Stimulated activated CD8-positive, alpha-beta memory T cell treated with anti-CD3 and anti-CD28 coated beads, Interleukin-4, amount 100 ng/mL, for 48 hours (primary cell): Measurements from ENCODE around the gene HPN.

ENCODE experiments used
- DNase-seq: peaks from one replicate; pipeline ENCODE4 v3.0.0-alpha.2; 2020

Gene HPN

GRCh38 chr19:35065574-35065973 is 24.1 kb downstream of the HPN start:
- no peak for DNase-seq

DNA sequence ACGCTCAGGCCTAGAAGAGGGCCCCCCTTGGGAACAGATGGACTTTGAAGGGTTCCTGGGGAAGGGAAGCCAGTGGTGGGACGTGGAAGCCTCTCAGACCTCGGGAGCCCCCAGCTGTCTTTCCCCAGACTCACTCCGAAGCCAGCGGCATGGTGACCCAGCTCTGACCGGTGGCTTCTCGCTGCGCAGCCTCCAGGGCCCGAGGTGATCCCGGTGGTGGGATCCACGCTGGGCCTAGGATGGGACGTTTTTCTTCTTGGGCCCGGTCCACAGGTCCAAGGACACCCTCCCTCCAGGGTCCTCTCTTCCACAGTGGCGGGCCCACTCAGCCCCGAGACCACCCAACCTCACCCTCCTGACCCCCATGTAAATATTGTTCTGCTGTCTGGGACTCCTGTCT is 24.6 kb downstream of the HPN start:
- DNase-seq = no peak

DNA sequence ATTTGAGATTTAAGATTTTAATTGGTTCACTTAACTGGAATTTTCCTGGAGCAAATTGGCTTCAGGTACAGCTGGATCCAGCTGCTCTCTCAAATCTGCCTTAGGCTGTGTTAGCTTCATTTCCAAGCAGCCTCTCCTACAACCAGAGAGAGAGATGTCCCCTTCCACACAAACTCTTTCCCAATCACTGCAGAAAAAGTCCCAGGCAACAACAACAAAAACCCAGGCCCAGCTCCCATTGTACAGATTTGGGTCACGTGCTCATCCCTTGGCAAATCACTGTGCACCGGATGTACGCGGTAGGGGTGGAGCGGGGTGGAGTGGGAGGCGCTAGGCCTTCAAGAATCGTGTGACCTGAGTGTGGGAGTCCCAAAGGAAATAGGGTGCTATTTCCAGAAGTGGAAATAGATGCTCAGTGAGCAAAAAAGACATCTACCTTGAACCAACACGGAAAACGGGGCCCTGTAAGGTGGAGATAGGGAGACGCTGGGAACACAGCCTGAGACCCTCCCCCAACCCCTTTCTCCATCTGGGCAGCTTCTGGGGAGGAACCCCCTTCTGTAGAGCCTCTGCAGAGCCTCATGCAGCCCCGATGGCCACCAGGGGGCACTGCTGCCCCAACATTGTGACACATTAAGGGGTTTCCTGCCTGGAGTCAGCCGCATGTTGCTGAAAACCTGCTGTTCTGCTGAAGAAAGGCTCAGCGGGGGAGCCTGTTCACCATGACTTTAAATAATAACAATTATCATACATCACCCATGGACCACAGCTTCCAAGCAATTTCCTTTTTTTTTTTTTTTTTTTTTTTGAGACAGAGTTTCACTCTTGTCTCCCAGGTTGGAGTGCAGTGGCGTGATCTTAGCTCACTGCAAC is 25.4 kb downstream of the HPN start:
- DNase-seq = peak; percentile 98

DNA sequence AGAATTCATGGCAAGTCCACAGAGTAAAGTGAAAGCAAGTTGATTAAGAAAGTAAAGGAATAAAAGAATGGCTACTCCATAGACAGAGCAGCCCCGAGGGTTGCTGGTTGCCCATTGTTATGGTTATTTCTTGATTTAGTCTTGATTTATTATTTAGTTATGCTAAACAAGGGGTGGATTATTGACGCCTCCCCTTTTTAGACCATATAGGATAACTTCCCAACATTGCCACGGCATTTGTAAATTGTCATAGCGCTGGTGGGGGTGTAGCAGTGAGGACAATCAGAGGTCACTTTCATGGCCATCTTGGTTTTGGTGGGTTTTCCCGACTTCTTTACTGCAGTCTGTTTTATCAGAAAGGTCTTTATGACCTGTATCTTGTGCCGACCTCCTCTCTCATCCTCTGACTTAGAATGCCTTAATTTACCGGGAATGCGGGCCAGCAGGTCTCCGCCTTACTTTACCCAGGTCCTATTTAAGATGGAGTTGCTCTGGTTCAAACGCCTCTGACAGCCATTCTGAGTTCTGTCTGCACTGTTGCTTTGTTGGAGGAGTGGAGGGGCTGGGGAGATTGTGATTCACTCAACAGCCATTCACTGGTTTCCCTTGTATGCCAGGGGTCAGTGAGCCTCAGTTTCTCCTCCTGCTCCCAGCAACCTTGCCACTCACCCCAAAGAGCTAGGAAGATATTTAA is 27.6 kb downstream of the HPN start:
- no peak for DNase-seq

DNA sequence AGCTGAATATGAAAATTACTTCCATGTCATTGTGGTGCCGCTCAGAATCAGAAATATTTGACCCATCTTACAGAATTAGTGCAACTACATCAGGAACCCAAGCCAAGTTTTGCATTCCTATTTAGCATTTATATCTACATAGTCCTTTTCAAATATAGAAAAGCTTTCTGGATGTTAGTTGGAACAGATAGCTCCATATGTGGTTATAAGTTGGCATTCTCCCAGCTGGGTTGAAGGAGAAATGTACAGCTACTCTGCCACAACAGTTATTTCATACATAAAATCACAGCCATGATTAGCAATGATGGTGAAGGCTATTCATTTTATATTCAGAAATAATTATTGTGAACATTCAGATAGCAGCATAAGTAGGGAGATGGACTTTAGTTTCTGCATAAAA is 28.2 kb downstream of the HPN start:
- no peak for DNase-seq

DNA sequence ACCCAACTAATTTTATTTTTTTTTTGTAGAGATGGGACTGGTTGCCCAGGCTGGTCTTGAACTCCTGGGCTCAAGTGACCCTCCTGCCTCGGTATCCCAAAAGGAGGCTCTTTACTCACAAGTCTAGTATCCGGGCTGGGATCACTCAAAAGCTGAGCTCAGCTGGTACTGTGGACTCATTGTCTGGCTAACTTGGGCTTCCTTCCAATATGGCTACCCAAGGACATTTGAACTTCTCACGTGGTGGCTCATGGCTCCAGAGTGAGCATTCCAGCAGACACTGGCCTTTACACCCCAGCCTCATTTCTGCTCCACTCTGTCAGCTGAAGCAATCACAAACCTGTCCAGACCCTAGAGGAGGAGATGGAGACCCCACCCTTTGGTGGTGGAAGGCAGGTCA is 28.9 kb downstream of the HPN start:
- no peak for DNase-seq

DNA sequence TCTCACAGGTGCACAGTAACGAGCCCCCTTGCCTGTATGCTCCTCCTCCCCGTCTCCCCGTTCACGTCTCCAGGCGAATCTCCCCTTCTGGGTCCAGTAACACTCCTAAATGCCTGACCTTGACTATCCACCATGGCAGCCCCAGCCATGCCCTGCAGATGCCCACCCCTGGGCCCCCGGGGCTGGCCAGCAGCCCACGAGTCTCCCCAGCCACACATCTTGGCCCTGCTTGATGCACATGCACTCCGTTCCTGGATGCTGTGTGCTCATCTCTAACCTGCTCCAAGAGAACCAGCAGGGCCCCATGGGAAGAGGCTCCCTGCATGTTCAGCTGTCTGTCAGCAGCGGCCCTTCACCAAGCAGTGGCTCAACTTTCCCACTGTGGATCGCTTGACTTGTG is 32.0 kb downstream of the HPN start:
- no peak for DNase-seq

DNA sequence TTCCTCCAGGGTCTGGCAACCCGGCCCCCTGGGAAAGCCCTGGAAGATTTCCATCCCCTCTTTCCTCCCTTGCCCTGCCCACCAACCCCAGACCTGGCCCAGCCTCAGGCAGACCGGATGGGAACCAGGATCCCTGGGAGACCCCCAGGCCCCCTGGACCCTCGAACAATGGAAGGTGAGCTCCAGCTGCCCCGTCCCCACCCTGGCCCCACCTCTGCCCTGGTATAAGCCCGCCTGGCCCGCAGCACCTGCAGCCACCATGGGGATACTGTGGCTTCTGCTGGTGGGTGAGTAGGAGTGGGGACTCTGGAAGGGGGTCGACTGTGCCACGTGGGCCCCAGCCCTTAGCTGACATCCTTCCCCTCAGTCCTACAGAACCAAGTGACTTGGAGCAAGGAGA is 32.4 kb downstream of the HPN start:
- DNase-seq = no peak

- no peak for DNase-seq
Observed at GRCh38 chr19:35074426-35075201, 33.1 kb downstream of the HPN start.

- no peak for DNase-seq
Observed at GRCh38 chr19:35075202-35076025, 33.9 kb downstream of the HPN start.

DNA sequence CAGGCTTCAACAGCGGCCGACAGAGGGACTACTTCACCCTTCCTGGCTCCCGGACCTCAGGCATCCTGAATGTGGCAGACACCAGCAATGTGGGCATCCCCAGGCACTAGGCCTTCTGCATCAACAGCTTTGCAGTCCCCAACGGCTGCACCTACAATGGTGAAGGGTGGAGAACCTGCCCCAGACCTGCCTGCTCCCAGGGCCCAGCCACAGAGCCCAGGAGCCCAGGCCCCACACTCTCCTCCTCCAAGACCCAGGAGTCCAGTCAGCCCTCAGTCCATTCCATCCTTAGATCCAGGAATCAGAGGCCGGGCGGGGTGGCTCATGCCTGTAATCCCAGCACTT is 34.5 kb downstream of the HPN start:
- DNase-seq = no peak

GRCh38 chr19:35076657-35077056 is 35.1 kb downstream of the HPN start:
- DNase-seq = no peak

- DNase-seq = no peak
Observed at GRCh38 chr19:35077411-35078223, 36.1 kb downstream of the HPN start.

DNA sequence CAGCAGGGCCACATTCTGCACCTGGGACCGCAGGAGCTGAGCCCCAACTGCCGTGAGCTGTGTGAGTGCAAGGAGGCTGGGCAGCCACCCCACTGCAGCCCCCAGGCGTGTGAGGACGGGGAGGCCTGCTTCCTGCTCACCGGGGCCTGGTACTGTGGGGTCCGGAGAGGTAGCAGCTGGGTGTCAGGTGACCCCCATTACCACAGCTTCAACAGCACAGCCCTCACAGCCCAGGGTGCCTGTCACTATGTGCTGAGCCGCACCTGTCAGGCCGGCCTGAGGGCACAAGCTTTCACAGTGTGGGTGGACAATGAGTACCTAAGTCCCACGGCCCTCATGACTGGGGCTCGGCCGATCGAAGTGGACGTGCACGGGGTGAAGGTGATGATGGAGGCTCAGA is 38.3 kb downstream of the HPN start:
- DNase-seq = no peak

- no peak for DNase-seq
Observed at GRCh38 chr19:35080613-35081170, 39.2 kb downstream of the HPN start.

DNA sequence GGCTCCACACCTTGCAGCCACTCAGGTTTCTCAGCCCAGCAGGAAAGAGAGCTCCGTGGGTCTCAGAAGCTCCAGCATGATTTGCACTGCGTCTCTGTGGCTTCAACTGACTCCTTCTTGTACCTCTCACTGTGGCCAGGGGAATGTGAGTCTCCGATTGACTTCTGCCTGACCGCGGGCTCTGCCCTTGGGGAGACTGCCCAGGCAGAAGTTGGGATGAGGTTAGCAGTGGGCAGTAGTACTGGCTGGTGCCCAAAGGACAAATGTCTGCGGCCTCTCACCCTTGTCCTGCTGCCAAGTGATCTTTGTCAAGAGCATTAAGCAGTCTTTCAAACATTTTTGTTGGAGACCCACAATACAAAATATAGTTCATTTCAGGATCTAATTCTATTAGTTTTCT is 39.7 kb downstream of the HPN start:
- DNase-seq = no peak

GRCh38 chr19:35083691-35084508 is 42.4 kb downstream of the HPN start:
- DNase-seq = no peak

DNA sequence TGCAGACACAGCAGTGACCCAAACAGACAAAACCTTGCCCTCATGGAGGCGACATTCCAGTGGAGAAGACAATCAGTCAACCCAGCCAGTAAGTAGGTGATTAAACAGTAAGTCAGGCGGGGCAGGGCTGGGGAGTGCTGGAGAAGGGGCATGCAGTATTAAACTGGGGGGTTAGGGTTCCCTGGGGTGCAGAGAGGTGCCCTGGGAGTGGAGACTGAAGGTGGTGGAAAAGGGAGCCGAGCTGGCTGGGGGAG is 42.9 kb downstream of the HPN start:
- DNase-seq = no peak

GRCh38 chr19:35085947-35086346 is 44.4 kb downstream of the HPN start:
- no peak for DNase-seq

GRCh38 chr19:35086455-35086854 is 44.9 kb downstream of the HPN start:
- no peak for DNase-seq

- no peak for DNase-seq
Observed at GRCh38 chr19:35087393-35087792, 45.9 kb downstream of the HPN start.
